Kidney glomerular epithelial cell (primary cell): ENCODE measurements around the gene SPAG6.
A peak's percentile ranks its signal among the peaks of the same experiment; 100 is the strongest.
"Not testable (repeated sequence)": the region's sequence is repeated elsewhere in the genome, so short reads cannot be mapped to it uniquely, and the experiment has no call there.

ENCODE experiments used
- DNase-seq: peaks from one replicate; lab custom pipeline; 2025; lab: John Stamatoyannopoulos, UW

SPAG6 gene

DNA sequence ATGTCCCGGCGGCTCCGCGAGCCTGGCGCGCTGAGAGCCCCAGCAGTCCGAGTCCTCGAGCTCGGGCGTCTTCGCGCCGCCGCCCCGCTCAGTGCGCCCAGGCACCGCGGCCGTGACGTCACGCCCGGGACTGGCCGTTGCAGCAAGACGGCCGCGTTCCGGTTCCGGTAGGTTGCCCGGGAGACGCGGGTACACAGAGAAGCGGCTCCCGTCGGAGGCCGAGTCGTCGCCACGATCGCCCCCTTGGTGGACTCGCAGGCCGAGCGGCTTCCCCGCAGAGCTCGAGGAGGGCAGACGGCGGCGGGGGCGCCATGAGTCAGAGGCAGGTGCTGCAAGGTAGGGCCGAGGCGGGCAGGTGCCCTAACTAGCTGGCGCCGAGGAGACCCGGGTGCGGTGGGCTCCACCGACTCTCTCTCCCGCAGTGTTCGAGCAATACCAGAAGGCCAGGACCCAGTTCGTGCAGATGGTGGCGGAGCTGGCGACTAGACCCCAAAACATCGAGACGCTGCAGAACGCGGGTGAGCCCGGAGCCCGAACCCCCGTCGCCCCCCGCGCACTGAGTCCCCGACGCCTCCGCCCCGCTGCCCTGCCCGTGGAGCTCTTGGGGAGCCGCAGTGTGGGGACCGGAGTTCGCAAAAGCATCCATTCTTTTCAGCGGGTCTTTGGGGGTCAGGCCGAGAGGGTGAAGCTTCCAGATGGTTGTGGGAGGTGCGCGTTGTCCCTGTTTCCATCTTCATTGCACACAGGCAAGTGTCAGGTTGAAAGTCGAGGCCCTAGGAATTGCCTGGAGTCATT lies at the start of gene SPAG6:
Gene SPAG6, plus strand, starts transcription at position 196 of the 795 bp plus-strand sequence. Its CDS starts 116 bp downstream, at position 312.
- no peak for DNase-seq

DNA sequence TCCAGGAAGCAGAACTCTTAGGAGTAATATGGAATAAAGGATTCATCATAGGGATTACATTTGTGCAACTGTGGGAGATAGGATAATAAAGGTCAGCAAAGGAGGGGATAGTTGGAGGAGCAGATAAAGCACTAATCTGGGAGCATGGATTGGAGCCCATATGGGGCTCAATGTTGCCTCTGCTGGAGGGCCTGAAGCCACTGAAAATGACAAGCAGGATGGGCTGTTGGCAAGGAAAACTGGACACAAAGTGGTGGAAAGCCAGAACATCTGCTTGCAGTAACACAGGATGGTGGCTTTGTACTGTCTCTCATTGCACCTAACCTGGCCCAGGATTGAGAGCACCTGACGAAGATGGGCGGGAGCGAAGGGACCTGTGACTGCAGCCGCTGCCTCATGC lies 44.1 kb upstream of the SPAG6 start:
- DNase-seq: no peak

DNA sequence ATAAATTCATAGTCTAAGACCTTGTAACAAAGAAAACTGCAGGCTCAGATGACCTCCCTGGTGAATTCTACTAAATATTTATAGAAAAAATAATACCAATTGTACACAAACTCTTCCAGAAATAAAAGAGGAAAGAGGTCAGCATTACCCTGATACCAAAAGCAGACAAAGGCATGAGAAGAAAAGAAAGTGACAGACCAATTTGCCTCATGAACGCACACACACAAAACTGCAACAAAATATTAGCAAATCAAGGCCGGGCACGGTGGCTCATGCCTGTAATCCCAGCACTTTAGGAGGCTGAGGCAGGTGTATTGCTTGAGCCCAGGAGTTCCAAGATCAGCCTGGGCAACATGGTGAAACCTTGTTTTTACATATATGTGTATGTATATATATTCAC lies 41.8 kb upstream of the SPAG6 start:
- no peak for DNase-seq

DNA sequence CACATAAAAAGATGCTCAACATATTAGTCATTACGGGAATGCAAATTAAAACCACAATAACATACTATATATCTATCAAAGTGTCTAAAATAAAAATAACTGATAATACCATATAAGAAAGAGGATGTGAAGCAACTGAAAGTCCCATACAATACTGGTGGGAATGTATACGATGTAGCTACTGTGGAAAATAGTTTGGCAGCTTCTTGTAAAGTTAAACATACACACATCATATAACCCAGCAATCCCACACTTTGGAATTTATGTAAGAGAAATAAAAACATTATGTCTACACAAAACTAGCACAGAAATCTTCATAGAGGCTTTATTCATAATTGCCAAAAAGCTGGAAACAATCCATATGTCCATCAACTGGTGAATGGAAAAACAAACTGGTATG lies 39.6 kb upstream of the SPAG6 start:
- DNase-seq: no peak

DNA sequence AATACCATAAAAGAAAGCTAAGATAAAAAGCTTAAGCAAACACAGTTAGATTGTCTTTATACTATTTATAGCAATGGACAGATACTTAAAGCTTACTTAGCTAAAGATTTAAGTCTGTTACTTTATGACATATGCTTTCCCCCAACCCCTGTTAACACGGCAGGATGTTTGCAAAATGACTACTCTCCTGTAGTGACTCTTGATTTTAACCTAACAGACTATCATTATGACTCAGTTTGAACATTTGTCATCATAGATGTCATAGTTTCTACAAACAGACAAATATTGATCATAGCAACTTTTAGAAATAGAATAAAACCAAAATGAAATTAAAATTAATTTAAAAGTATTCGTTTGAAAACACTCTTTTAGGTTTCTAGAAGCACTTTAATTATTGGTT lies 36.9 kb upstream of the SPAG6 start:
- DNase-seq: no peak

DNA sequence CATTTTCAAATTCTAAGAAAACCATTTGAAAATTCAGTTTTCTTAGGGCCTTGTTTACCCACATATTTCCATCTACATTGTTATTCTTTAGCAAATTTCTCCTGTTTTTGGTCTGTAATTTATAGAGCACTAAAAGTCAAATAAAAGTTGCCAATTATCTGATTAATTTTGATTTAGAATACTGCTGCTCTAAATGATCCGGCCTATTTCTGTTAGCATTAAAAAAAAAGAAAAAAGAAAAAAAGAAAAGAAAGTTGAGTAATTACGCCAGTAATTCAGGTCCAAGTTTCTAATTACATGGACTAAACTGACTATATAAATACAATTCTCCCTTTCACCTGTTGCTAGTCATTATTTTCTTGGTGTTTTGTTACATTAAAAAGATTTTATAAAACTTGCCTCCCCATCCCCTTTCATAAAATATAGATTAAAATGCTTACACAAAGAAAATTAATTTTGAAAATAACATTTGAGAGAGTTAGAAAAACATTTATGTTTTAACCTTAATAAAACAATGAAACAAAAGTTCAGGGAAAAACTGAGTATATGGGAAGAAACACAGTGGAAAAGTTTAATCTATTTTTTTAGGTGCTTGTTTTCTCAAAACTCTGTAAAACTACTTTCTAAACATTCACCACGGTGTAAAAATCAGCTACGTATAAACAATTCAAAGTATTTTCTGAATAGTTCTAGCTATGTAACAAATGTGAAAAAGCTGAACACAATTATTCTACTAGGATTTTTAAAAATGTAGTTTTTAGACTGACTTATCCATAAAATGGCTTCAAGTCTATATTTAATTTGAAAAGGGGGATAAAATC lies 35.9 kb upstream of the SPAG6 start:
- DNase-seq: no peak

DNA sequence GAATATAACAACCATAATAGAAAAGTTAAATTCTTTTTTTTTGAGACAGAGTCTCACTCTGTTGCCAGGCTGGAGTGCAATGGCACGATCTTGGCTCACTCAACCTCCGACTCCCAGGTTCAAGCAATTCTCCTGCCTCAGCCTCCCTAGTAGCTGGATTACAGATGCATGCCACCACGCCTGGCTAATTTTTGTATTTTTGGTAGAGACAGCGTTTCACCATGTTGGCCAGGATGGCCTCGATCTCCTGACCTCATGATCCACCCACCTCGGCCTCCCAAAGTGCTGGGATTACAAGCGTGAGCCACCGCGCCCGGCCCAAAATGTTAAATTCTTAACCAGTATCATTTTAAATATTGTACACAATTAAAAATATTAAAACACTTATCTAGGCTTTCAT lies 35.3 kb upstream of the SPAG6 start:
- DNase-seq: not testable (repeated sequence)

DNA sequence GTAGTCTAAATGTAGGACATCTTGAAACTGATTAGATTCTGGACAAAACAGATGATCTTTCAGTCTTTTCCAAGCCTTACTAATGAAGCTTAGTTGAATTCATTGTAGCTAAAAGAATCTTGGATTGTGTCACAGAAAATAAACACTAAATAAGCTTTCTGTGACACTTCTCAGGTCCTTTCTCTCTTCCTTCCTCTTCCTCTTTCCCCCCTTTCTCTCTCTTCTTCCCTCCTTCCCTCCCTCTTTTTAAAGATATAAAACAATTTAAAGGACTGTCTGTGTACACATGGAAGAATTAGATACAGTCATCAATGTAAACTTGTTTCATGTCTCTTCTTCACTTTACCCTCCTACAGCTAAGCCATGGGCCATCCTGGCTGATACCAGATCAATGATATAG lies 34.4 kb upstream of the SPAG6 start:
- no peak for DNase-seq

DNA sequence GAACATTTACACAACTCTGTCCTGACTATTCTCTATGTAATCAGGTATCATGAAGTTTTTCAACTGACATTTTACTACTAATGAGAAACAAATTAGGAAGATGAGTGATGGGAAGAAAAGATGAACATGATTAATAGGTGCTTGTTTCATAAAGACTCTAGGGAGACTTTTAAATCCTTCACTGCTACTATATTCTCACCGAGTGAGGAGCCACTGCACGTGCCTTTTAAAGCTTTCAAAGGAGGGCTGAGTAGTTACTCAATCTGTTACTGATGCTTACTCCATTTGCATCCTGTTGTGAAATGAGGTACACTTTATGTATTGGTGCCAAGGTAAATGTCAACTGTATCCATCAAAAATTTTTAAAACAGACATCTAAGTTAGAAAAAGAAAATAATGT lies 30.4 kb upstream of the SPAG6 start:
- DNase-seq: no peak

DNA sequence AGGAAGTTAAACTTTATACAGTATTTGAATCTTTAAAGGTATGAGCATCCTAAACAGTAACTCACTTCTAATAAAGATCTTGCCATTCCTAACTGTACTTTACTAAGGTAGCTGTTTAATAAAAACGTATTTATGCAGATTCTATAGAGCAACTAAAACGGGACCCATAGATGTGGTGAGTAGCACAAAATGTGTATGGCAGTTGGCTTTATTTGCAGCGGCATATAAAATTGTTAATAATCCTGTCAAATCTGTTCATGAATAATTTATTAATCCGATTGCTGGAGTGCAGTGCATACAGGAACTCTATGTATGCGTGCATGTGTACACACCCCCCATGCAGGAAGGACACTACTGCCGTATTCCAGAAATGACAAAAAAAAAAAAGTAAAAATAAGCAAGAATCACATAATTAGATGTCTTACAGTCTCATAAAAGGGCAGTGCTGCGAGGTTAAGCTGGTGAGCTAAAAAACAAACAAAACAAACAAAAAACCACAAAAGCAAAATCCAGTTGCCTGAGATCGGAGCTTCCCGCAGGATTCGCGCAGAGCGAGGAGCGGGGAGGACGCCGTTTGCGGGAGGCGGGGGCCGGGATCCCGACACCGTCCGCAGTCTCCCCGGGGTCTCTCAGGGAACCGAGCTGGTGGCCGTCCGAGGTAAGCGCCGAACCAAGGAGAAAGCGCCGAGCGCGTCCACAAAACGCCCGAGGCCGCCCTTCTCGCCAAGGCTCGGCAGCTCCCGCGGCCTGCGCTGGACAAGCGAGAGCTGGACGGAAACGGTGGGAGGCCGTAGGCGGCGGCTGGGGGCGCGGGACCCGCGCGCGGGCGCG lies 29.6 kb upstream of the SPAG6 start:
- no peak for DNase-seq

DNA sequence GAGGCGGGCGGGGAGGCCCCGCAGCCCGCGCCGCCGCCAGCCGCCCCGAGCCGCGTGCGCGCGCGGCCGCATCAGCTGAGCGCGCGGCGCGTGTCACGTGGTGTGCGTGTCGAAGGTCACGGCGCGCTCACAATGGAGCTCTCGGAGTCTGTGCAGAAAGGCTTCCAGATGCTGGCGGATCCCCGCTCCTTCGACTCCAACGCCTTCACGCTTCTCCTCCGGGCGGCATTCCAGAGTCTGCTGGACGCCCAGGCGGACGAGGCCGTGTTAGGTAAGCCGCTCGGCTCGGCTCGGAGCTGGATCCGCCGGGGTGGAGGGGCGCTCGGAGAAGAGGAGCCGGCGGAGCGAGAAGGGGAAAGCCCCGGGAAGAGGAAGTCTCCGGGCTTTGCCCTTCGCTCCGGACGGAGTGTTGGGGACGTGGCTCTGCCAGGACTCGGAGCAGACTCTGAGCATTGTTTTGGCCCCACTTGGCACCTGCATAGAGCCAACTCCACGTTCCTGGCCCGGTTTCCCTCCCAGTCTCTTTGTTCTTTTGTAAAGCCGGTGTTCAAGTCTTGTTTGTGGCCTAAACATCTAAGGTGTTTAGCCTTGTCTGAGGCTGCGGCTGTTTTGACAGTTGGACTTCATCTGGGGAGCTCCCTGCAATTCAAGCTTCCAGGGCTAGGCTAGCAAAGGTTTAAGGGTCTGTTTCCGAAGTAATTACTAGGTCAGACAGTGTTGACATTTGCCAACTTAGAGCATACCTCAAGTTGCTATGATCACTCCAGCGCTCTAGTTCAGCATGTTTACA lies 28.8 kb upstream of the SPAG6 start, which contains the start of gene COMMD3:
Gene COMMD3, plus strand, starts transcription at position 103 of the 790 bp plus-strand sequence. Its CDS starts 30 bp downstream, at position 133.
- DNase-seq: peak; percentile 81

DNA sequence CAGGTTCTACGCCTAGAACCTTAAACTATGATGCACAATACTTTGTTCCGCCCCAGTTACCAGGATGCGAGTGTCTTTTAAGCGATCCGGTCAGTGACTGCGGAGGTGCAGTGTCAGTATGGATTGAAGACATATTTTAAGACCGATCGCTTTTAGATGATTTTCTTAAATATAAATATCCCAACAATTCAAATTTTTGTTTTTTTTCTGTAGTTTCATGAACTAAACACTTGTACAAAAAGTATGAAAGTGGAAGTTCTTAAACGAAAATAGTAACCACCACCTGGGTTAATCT lies 28.3 kb upstream of the SPAG6 start:
- no peak for DNase-seq

DNA sequence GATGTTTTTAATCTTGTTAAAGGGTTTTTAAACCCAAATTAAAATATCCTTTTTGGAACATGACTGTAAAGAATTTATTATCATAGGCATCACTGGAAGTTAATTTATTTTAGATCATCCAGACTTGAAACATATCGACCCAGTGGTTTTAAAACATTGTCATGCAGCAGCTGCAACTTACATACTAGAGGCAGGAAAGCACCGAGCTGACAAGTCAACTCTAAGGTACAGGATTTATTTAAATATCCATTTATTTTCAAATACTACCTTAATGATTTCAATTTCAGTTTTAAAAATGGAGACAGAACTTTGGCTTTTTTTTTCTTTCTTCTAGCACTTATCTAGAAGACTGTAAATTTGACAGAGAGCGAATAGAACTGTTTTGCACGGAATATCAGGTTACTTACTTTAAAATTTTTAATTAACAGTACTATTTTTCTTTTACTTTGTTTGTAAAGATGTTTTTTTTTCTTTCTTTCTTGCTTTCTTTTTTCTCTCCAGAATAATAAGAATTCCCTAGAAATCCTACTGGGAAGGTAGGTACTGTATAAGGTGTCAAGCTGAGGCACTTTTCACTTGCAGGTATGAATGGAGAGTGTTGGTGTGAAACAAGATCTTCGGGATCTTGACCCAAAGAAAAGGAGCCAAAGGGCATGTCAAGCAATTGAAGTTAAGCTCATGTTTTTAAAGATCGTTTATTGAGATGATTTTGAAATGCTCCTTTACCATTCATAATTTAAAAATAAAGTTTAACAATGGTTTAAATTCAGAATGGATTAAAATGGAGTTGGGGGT lies 27.3 kb upstream of the SPAG6 start:
- no peak for DNase-seq

DNA sequence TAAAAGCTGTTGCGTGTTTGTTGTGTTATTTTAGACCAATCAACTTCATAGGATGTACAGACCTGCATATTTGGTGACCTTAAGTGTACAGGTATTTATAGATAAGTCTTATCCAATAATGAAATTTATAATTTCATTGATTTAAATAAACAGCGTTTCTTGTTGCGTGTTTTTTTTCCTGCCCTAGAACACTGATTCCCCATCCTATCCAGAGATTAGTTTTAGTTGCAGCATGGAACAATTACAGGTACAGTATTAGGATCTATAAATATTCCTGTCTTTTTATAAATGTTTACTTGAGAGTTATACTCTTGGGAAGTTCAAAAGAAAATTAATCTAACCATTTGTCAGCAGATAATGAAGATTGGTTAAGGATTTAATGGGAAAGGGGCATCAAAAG lies 26.5 kb upstream of the SPAG6 start:
- DNase-seq: no peak

DNA sequence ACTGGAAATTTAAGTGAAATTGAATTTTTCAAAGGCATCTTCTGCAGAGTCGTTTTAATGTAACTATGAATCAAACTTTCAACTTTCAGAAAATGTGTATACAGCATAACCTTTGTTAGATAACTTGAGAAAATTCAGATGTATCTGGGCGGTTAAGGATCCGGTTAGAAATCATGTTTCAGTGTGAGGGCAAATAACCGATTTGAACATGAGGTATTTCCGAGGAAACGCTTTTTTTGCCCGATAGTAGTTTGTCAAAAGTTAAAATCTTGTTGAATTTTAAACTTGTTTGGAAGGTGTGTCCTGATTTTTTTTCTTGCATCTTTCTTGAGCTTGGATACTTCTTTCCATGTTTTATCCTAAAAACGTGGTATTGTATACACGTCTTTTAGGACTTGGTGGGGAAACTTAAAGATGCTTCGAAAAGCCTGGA lies 25.7 kb upstream of the SPAG6 start:
- no peak for DNase-seq

DNA sequence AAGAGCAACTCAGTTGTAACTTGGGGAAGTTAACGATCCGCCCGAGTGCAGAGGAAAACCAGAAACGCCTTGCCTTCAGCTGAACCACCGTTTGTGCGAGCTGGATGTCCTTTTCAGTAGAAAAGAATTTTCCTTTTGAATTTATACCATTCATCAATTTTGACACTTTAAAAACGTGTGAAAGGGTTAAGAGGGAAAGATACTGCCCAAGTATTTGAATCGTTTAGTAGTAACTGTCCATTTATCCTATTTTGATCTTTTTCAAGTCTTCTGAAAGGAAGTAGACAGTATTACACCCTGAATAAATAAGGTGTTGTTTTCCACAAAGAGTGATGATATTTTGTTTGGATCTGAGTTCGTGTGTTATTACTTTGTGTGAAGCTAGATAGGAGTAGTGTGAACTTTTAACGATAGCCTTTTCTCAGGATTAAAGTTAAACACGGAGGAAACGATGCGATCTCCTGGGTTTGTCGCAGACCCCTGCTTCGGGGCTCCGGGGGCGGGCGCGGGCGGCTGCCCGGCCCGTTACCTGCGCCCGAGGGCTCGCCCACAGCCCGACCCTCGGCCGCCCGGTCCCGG lies 25.2 kb upstream of the SPAG6 start:
- no peak for DNase-seq

DNA sequence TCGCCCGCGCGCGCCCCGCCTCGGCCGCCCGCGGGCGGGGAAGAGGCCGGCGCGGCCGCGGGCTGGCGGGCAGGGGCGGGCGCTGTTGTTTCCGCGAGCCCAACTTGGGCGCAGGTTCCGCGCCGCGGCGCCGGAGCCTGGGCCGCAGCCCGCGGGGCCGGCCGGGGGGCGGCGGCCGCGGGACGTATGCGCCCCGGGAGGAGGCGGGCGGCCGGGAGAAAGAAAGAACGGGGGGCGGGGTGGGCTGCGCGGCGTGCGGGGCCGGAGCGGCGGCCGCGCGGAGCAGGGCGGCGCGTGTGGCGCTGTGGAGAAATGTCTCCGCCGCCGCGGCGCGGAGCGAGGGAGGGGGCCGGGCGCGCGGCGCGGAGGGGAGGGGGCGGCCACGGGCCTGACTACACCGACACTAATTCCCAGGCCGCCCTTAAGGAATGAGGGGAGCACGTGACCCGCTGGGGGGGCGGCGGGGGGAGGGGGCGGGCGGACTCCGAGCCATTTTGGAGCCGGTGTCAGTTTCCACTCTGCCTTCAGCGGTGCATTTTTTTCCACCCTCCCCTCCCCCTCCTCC lies 24.6 kb upstream of the SPAG6 start, which contains the start of gene BMI1:
Gene BMI1, plus strand, starts transcription at position 509 of the 565 bp plus-strand sequence. CDS start 5,351 bp downstream, outside the sequence.
- peak; percentile 46 for DNase-seq

DNA sequence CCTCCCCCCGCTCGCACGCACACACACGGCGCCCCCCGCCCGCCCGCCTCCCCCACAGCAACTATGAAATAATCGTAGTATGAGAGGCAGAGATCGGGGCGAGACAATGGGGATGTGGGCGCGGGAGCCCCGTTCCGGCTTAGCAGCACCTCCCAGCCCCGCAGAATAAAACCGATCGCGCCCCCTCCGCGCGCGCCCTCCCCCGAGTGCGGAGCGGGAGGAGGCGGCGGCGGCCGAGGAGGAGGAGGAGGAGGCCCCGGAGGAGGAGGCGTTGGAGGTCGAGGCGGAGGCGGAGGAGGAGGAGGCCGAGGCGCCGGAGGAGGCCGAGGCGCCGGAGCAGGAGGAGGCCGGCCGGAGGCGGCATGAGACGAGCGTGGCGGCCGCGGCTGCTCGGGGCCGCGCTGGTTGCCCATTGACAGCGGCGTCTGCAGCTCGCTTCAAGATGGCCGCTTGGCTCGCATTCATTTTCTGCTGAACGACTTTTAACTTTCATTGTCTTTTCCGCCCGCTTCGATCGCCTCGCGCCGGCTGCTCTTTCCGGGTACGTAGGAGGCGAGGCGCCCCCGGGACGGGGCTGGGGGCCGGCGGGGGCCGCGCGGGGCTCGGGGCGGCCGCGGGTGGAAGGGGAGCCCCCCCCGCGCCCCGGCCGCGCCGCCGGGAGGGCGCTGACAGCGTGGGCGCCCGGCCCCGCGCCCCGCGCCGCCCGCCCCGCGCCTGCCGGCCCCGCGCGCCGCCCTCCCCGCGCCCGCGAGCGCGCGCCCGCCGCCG lies 24.0 kb upstream of the SPAG6 start:
- DNase-seq: peak; percentile 47
